Upper lobe of left lung (tissue), 4 donors: ENCODE measurements around the gene LYRM4.

Source experiments
- EP300 ChIP-seq, 4 donors: sonication (generic); formaldehyde crosslinking; IDR thresholded peaks; one replicate each; pipeline ENCODE4 v1.5.1; 2017; ENCODE audit warnings: antibody characterized with exemption in 4 of 4, control low read depth in 2 of 4
- POLR2A ChIP-seq, 4 donors: fragments of 450-650 bp; IDR thresholded peaks; one replicate each; pipeline ENCODE4 v1.5.1; 2016 to 2017; ENCODE audit warnings: antibody characterized with exemption in 4 of 4, mild to moderate bottlenecking in 2 of 4
- POLR2AphosphoS5 ChIP-seq, 2 donors: sonication (generic); formaldehyde crosslinking; IDR thresholded peaks; one replicate each; pipeline ENCODE4 v1.5.1; 2017; ENCODE audit warnings: antibody characterized with exemption in 2 of 2
- TF ChIP-seq, protein P1 (sequence below), 6 experiments: fragments of 450-650 bp in 4 of 6; fragments of 200-600 bp in 2 of 6; sonication (generic) in 2 of 6; IDR thresholded peaks; one replicate each; pipeline ENCODE4 v1.5.1; 2016 to 2019; ENCODE audit warnings: antibody characterized with exemption in 6 of 6

DNA sequence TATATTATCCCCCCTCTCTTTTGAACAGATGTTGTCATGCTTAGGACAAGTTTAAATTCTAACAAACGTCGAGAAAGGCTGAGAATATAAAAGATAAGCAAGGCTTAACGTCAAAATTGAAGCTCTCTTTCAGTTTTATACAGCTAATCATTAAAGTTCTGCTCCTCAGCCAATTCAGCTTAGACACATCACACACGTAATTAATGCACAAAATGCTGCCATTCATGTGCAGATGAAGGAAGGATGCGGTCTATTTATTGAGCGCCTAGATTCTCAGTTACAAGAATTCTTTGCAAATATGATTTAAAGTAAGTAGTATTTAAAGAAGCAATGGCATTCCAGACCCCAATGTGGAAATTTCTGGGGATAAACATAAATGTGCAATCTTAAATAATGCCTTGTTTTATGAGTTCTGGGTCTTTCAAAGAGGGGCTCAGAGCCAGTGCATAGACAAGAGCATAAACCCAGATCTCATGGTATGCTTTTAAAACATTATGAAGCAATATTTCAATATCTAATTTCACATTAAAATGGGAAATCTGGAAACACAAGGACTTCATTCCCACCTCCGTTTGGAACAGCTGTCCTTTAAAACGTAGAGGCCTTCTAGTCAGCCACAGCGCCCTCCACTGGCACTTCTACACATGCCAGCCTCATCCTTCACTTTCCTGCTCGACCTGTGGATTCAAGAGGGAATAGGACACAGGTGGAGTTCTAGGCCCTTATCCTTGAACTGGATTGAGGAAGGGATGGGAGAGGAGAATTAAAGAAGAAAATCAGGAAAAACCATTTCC lies 85.8 kb downstream of the LYRM4 start:
- TF ChIP-seq POLR2A (IDR thresholded peaks at IDR 0.05): no peak
- TF ChIP-seq, protein P1, sequence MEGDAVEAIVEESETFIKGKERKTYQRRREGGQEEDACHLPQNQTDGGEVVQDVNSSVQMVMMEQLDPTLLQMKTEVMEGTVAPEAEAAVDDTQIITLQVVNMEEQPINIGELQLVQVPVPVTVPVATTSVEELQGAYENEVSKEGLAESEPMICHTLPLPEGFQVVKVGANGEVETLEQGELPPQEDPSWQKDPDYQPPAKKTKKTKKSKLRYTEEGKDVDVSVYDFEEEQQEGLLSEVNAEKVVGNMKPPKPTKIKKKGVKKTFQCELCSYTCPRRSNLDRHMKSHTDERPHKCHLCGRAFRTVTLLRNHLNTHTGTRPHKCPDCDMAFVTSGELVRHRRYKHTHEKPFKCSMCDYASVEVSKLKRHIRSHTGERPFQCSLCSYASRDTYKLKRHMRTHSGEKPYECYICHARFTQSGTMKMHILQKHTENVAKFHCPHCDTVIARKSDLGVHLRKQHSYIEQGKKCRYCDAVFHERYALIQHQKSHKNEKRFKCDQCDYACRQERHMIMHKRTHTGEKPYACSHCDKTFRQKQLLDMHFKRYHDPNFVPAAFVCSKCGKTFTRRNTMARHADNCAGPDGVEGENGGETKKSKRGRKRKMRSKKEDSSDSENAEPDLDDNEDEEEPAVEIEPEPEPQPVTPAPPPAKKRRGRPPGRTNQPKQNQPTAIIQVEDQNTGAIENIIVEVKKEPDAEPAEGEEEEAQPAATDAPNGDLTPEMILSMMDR (IDR thresholded peaks at IDR 0.05): peak in 1 of 6 experiments; percentile 9
- TF ChIP-seq EP300 (IDR thresholded peaks at IDR 0.05): no peak
- no peak for TF ChIP-seq POLR2AphosphoS5 (IDR thresholded peaks at IDR 0.05)
